ENCODE measurements around the gene SLC25A29. TPM values are rescaled to one million over a fixed set of nuclear protein-coding genes. Genes with fewer than 3 reads are reported as not detected.
A peak's percentile ranks its signal among the peaks of the same experiment; 100 is the strongest.
"Not testable (repeated sequence)": the region's sequence is repeated elsewhere in the genome, so short reads cannot be mapped to it uniquely, and the experiment has no call there.

The SLC25A29 gene
- total RNA-seq, 2 donors from 2014 or later: 234 to 263 TPM

GRCh38 chr14:100313464-100314230 lies 7.4 kb upstream of the SLC25A29 start:
- no peaks in the 10 kb centered on the region for H3K27me3 Mint-ChIP-seq (ENCODE audit: insufficient read depth)
- Histone ChIP-seq H3K4me1 (ENCODE audit: control insufficient read depth, insufficient read depth, low read length) (peaks cover 10% of the 10 kb centered on the region), H3K27ac (ENCODE audit: low read depth, low read length) (no peak overlapping the region), H3K9ac (ENCODE audit: extremely low read depth, low read length, poor library complexity, severe bottlenecking) (no peak overlapping the region), H3K36me3 (ENCODE audit: control insufficient read depth, insufficient read depth, low read length) (no peaks in the 10 kb centered on the region), H3K27me3 (ENCODE audit: control insufficient read depth, insufficient read depth, low read length, poor library complexity, severe bottlenecking) (no peaks in the 10 kb centered on the region), H3K9me3 (ENCODE audit: control insufficient read depth, low read length) (no peaks in the 10 kb centered on the region), H3K4me3 (ENCODE audit: low read length) (no peak overlapping the region)
- peaks cover 23% of the 10 kb centered on the region for H3K4me1 Mint-ChIP-seq
- H3K27ac Mint-ChIP-seq: peak overlapping the region; percentile 17
- WGBS, 2 experiments (ENCODE audit: insufficient coverage in 1 of 2, insufficient read length in 1 of 2): 95% methylated on average over 11 to 26 of the region's 26 CpGs
- no peak for DNase-seq
- H3K36me3 Mint-ChIP-seq (ENCODE audit: low read depth): no peaks in the 10 kb centered on the region
- TF ChIP-seq CTCF (conservative IDR thresholded peaks at IDR 0.05): no peak
- H3K4me3 Mint-ChIP-seq: no peak overlapping the region
- H3K9me3 Mint-ChIP-seq: no peaks in the 10 kb centered on the region

GRCh38 chr14:100312877-100313400 lies 6.7 kb upstream of the SLC25A29 start:
- Histone ChIP-seq H3K4me3 (ENCODE audit: low read length) (no peak overlapping the region), H3K9me3 (ENCODE audit: control insufficient read depth, low read length) (no peaks in the 10 kb centered on the region), H3K4me1 (ENCODE audit: control insufficient read depth, insufficient read depth, low read length) (peaks cover 10% of the 10 kb centered on the region), H3K27me3 (ENCODE audit: control insufficient read depth, insufficient read depth, low read length, poor library complexity, severe bottlenecking) (no peaks in the 10 kb centered on the region), H3K27ac (ENCODE audit: low read depth, low read length) (no peak overlapping the region), H3K9ac (ENCODE audit: extremely low read depth, low read length, poor library complexity, severe bottlenecking) (no peak overlapping the region), H3K36me3 (ENCODE audit: control insufficient read depth, insufficient read depth, low read length) (no peaks in the 10 kb centered on the region)
- TF ChIP-seq CTCF (conservative IDR thresholded peaks at IDR 0.05): no peak
- Mint-ChIP-seq H3K36me3 (ENCODE audit: low read depth) (no peaks in the 10 kb centered on the region), H3K9me3 (no peaks in the 10 kb centered on the region), H3K27ac (peak overlapping the region; percentile 60), H3K4me3 (no peak overlapping the region), H3K4me1 (peaks cover 27% of the 10 kb centered on the region), H3K27me3 (ENCODE audit: insufficient read depth) (no peaks in the 10 kb centered on the region)
- 83 to 85% methylated on average over 9 to 10 of the region's 10 CpGs for WGBS, 2 experiments (ENCODE audit: insufficient coverage in 1 of 2, insufficient read length in 1 of 2)
- no peak for DNase-seq

GRCh38 chr14:100312110-100312876 lies 6.0 kb upstream of the SLC25A29 start:
- H3K9me3 Mint-ChIP-seq; DNase-seq; H3K4me3 Mint-ChIP-seq; H3K36me3 ChIP-seq (ENCODE audit: control insufficient read depth, insufficient read depth, low read length); H3K27me3 Mint-ChIP-seq (ENCODE audit: insufficient read depth); H3K4me3 ChIP-seq (ENCODE audit: low read length); H3K27me3 ChIP-seq (ENCODE audit: control insufficient read depth, insufficient read depth, low read length, poor library complexity, severe bottlenecking); H3K27ac ChIP-seq (ENCODE audit: low read depth, low read length); H3K9me3 ChIP-seq (ENCODE audit: control insufficient read depth, low read length); H3K4me1 ChIP-seq (ENCODE audit: control insufficient read depth, insufficient read depth, low read length); H3K36me3 Mint-ChIP-seq (ENCODE audit: low read depth): not testable (repeated sequence)
- peaks cover 31% of the 10 kb centered on the region for H3K4me1 Mint-ChIP-seq
- H3K27ac Mint-ChIP-seq: peak overlapping the region; percentile 60
- WGBS, 2 experiments (ENCODE audit: insufficient coverage in 1 of 2, insufficient read length in 1 of 2): 69 to 75% methylated on average over 12 to 17 of the region's 18 CpGs
- H3K9ac ChIP-seq (ENCODE audit: extremely low read depth, low read length, poor library complexity, severe bottlenecking): peak overlapping the region; percentile 34

Measured in endodermal cell (in vitro differentiated cells).